GM20431 (cell line): ENCODE measurements around the gene ZNF580.

Source experiments
- in situ Hi-C: fragments of 300-500 bp; cut with MseI, MboI; formaldehyde crosslinking; loops from one replicate; pipeline ENCODE4 v1.15.0; 2020; ENCODE audit warnings: low sequenced_read_pairs; ENCODE audit not compliant: unreplicated experiment

ZNF580 gene

DNA sequence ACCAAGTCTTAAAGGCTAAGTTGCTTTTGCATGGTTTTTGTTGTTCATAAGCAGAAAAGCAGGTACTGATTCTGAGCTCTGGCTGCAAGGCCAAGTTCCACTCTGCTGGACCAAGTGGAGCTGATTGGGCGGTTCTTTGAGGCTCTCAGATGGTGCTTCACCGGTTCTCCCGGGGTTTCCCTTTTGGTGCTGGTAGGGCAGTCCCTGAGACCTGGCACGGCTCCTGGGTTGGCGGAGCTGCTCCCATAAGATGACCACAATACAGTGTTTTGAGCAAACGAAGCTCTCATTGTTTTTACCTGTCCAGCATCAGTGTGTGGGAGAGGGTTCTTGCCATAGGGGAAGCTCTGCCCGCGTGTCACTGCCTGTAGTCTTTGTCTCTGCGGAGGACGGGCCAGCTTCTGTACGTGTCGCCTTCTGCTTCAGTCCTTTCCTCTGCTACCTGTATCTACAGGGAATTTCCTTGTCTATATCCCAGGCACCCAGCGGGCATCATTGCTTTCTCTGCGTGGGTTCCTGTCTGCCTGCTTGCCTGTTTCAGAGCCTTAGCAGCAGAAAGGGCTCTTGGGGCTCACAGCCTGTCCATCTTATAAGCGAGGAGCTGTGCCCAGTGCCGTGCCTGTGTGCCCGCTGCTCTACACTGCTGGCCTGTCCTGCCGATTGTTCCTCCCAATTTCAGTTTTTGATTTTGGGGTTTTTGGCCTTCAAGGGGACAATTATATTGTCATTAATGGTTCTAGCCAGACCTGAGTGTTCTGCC lies 16.4 kb downstream of the ZNF580 start:
- in situ Hi-C loops, result no loop called here

DNA sequence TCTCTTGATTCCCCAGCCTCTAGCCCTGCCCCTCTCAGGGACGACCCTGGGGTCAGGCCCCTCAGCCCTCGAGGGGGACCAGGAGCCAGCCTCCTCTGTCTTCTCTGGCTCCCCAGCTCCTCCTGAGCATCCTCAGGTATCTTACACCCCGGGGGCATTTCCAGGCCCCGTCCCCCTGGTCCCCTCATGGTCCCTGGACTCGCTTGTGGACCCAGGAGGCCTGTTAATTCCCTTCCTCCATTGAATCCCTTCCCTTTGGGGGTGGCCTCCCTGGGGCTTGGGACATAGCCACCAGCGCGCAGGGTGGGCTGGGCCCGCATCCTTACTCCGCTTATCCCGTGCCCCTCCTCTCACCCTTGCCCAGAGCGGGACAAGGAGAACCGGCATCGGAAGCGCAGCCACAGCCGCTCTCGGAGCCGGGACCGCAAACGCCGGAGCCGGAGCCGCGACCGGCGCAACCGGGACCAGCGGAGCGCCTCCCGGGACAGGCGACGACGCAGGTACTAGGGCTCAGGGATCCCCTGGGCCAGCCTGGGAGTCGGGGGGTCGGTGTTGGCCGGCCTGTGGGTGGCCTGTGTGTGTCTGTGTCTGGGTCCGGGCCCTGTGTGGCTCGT lies 18.2 kb downstream of the ZNF580 start:
- in situ Hi-C loops, result no loop called here

GRCh38 chr19:55659822-55660221 lies 19.0 kb downstream of the ZNF580 start:
- in situ Hi-C loops, result no loop called here

- in situ Hi-C loops, result no loop called here
These were observed 19.6 kb downstream of the ZNF580 start for GRCh38 chr19:55660404-55660803.

DNA sequence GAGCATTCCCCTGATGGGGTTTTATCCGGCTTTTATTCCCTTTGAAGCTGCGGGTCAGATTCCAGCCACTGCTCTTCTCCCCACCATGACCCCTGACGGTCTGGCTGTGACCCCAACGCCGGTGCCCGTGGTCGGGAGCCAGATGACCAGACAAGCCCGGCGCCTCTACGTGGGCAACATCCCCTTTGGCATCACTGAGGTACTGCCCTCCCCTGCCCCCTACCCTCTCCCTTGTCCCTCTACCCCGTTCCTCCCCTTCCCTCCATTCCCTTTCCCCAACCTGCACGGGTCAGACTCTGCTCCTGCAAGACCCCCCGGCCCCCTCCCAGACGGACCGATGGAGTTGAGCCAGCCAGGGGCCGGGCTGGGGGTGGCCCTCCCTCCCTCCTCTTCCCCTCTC lies 20.2 kb downstream of the ZNF580 start:
- in situ Hi-C loops, result no loop called here

GRCh38 chr19:55661826-55662225 lies 21.0 kb downstream of the ZNF580 start:
- in situ Hi-C loops, result no loop called here

- in situ Hi-C loops, result no loop called here
These were observed 23.2 kb downstream of the ZNF580 start for GRCh38 chr19:55663846-55664536.

- in situ Hi-C loops, result no loop called here
These were observed 25.7 kb downstream of the ZNF580 start for GRCh38 chr19:55666343-55667005.

- in situ Hi-C loops, result no loop called here
These were observed 26.2 kb downstream of the ZNF580 start for GRCh38 chr19:55667006-55667381.

- in situ Hi-C loops, result no loop called here
These were observed 26.7 kb downstream of the ZNF580 start for GRCh38 chr19:55667511-55667910.

- in situ Hi-C loops, result no loop called here
These were observed 27.2 kb downstream of the ZNF580 start for GRCh38 chr19:55667958-55668357.

DNA sequence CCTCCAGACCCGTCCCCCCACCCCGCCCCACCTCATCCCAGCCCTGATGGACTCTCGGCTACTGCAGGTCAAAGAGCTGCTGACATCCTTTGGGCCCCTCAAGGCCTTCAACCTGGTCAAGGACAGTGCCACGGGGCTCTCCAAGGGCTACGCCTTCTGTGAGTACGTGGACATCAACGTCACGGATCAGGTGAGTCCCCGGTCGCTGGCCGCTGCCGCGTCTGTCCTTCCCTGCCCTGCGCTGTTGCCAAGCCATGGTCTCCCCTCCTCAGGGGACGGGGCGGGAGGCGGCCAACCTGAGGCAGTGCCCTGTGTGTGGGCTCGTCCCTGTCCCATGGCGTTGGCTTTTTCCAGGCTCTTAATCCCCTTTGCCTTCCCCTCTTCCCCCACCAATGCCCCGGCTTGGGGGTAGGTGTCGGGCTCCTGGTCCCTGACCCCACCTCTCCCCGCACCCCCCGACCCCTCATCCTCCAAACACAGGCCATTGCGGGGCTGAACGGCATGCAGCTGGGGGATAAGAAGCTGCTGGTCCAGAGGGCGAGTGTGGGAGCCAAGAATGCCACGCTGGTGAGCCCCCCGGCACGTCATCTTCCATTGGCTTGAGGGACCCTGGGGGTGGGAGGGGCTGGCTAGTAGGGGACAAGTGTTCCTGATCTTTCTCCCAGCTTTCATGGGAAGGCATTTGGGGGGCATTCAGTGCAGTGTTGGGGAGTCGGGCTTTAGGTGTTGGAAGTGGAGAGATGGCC lies 28.0 kb downstream of the ZNF580 start:
- in situ Hi-C loops, result no loop called here

- in situ Hi-C loops, result no loop called here
These were observed 28.8 kb downstream of the ZNF580 start for GRCh38 chr19:55669418-55670279.

DNA sequence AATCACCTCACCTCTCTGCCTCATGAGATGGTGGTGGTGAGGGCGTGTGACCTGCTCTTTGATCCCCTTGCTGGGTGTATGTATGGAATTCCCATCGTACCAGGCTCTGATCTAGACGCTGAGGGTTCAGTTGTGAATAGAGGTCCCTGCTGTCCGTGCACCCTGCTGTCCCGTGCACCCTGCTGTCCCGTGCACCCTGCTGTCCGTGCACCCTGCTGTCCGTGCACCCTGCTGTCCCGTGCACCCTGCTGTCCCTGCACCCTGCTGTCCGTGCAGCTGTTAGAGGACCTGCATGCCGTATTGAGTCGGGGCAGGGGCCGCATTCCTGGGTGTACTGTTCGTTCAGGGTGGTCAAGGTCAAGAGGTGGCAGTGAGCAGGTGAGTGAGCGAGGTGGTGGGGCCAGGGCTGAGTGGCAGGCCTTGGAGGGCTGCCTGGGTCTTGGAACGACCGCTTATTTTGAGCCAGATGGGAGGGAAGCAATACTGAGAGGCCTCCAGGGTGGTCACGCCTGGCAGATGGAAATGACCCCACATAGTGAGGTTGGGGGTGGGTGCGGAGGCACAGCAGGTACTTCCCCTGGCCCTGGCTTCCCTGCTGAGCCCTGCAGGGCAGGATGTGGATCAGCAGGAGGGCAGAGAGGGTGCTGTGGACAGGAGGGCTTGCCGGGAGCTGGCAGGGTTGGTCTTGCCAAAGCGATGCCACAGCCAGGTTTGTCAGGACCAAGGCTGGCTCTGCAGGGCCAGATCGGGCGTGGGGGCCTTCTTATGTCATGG lies 29.7 kb downstream of the ZNF580 start:
- in situ Hi-C loops, result no loop called here

GRCh38 chr19:55671054-55671378 lies 30.2 kb downstream of the ZNF580 start:
- in situ Hi-C loops, result no loop called here

DNA sequence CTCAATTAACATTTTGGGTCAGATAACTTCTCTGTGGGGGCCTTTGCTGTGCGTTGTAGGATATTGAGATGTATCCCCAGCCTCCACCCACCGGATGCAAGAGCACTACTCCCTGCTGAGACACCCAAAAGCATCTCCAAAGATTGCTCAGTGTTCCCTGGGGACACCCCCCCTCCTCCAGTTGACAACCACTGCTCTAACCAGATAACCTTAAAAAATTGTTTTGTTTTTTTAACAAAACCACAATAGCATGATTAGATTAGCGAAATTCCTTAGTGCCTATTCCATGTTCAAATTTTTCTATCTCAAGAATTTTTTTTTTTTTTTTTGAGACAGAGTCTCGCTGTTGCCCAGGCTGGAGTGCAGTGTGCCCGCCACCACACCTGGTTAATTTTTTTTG lies 31.6 kb downstream of the ZNF580 start:
- in situ Hi-C loops, result no loop called here

DNA sequence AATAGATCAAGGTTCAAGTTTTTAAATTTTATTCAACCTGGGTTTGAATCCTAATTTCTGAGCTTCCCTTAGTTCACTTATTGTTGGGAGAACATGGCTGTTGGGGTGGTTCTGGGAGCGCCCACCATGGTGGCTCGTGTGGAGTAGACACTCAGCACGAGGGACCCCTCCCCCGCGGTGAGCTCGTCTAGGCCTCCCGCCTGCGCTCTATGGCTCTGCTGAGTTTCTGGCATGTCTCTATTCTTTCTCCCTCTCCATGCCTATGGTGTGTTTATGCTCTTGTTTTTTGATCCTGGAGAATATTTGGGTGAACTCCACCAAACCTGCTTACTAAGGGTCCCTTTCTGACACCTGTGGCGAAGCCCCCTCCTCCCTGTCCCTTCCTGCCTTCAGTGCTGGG lies 32.7 kb downstream of the ZNF580 start:
- in situ Hi-C loops, result no loop called here

- in situ Hi-C loops, result no loop called here
These were observed 33.1 kb downstream of the ZNF580 start for GRCh38 chr19:55673889-55674288.

DNA sequence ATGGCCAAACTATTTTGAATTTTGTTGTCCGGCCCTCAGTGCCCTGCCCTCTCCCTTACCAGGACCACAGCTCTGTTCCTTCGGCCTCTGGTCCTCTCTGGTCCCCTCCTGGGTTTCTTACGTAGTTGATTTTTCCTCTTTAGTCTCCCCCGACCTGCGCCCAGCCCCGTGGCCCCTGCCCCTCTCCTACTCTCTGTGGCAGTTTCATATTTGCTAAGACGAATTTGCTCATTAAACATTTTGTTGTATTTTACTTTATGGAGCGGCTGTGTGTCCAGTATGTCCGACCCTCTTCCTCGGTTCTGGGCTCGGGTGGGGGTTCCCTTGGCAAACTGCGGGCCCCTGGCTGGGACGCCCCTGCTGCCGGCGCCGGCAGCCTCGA lies 33.6 kb downstream of the ZNF580 start:
- in situ Hi-C loops, result no loop called here
